ENCODE measurements around the gene LCA5L.
A peak's percentile ranks its signal among the peaks of the same experiment; 100 is the strongest.

The LCA5L gene

DNA sequence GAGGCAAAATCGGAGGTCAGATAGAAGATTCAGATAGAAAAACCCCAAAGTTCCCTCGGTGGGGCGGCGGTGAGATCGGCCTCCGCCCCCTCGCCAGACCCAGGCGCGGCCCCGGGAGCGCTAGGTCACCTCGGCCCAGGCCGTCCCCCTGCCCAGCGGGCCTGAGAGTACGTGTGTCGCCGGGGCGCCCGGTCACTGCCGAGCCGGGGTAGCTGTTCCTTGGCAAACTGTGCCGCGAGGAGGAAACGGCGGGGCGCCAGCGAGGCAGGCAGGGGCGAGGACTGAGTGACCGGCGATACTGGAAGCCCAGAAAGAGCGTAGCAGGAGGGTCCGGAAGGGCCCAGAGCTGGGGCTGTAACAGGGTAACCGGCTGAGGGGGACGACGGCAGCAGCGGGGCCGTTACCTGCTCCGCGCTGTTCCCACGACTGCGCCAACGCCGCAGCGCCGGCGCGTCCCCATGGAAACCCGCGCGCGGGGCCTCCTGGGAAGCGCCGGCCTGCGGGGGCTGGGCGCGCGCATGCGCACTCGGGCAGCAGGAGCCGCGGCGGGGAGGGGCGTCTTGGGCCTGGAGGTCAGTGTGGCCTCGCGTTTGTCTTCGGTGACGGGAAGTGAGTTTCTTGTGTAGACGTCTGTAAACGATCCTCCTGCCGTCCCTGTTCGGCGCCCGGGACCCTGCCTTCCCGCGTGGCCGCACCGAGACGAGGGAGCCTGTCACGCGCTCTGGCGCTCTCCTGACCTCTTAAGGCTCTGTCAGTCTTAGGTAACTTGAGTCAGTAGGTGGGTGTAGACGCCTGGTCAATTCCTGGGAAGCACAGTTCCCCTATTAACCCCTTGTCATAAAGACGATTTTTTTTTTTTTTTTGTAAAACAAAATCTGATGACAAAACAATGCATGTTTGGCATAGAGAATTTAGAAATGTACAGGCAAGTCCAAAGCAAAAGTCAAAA is at the start of gene LCA5L:
LCA5L (minus strand) TSS at position 458 of the 949 bp plus-strand sequence. CDS start 17,285 bp downstream, outside the sequence.
- peak; percentile 78 for DNase-seq (ENCODE audit: low read depth)

DNA sequence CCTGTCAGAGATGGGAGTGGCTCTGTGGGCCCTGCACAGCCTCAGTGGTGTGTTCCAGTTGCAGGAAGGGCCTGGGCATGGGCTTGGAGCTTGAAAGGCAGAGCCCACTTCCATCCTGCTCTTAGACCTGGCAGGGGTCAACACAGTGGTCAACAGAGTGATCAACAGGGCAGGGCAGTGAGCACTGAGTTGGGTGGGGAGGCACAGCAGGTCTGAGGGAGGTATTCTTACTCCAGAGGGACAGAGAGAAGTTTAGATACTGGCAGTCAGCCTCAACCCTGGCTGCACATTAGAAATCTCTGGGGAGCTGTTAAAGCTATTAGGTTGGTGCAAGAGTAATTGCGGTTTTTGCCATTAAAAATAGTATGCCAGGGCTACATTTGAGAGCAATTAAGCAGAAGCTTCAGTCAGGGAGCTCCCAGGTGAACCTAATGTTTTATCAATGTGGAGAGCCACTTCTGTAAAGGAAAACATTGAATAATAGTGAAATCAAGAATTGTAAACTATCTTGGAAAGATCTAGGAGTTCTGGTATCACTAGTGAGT is 43.9 kb upstream of the LCA5L start:
- DNase-seq (ENCODE audit: low read depth) = no peak

DNA sequence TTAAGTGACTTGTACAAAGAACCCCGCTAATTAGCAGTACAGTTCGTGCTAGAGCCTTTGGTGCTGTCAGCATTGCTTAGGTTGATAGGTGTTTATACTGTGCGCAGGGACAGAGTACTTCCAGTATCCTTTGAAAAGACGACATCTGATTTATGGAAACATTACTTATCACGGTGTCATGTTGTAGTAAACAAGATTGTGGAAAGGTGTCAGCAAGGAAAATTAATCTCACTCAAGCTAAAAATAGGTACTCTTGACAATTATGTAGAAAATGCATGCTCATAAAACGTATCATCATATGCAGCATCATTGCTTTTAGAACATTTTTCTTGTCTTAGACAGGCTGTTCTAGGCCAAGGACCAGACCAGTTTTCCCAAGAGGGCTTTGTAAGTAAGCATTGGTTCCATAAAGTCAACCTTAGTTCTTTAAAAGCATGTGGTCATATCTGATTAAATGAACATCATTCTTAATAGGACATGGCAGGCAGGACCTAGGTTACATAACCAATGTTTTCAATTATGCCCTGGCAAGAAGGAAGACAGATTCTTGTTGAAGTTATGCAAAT is 39.2 kb upstream of the LCA5L start:
- no peak for DNase-seq (ENCODE audit: low read depth)

DNA sequence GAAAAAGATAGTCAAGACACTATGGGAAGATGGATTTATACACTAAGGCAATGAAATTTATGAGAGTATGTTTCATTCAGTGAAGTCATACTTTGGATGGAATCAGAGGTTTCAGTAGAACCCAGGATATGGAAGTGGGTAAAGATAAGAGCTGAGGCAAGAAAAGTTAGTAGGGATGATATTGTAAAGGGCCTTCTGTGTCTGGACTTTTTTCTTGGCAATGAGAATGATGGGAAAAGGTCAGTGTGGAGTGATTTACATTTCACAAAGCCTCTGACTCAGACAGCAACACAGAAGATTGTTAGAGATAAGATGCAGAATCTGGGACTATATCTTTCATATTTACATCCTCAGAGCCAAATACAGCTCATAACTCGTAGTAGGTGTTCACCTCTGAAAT is 38.3 kb upstream of the LCA5L start:
- no peak for DNase-seq (ENCODE audit: low read depth)

DNA sequence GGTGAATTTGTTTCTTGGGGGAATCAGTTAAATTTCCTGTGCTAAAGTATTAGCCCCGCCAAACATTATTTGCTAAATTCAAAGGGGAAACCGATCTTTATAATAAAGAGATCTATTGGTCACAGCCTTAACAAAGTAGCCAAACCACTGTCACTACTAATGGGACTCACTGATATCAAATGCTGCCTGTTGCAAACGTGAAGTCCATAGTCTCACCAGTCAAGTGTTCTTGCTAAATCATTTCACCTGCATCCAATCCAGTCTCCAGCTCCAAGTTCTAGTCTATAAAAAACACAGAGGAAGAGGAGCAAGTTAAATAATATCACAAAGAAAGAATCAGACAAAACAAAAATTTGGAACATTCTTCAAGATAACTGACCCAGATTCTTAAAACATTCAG is 36.3 kb upstream of the LCA5L start:
- no peak for DNase-seq (ENCODE audit: low read depth)

DNA sequence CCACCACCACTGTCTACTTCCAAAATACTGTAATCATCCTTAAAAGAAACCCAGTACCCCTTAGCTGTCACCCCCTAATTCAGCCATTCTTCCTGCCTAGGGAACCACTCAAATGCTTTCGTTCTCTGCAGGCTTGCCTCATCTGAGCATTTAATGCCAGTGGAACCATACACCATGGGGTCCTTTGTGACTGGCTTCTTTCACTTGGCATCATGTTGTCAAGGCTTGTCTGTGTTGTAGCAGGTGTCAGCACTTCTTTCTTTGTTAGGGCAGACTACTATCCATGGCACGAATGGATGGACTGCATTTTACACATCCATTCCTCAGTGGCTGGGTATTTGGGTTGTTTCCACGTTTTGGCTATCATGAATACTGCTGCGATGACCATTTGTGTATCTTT is 34.7 kb upstream of the LCA5L start:
- no peak for DNase-seq (ENCODE audit: low read depth)

DNA sequence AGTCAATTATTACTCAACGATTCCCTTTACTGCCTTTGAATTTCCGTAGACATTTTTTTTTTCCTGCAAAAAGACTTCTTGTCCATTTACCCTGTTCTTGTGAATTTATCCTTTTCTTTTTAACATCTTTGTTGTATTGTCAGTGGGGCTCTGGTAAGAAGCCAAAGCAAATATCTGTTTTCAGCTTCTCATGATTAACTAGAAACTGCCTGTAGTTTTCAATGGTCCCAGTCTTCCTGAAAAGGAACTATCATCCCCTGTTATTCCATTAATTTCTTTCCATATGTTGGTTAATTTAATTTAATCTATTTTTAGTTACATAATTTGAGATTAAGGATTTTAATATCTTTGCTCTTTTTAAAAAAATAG is 34.2 kb upstream of the LCA5L start:
- no peak for DNase-seq (ENCODE audit: low read depth)

DNA sequence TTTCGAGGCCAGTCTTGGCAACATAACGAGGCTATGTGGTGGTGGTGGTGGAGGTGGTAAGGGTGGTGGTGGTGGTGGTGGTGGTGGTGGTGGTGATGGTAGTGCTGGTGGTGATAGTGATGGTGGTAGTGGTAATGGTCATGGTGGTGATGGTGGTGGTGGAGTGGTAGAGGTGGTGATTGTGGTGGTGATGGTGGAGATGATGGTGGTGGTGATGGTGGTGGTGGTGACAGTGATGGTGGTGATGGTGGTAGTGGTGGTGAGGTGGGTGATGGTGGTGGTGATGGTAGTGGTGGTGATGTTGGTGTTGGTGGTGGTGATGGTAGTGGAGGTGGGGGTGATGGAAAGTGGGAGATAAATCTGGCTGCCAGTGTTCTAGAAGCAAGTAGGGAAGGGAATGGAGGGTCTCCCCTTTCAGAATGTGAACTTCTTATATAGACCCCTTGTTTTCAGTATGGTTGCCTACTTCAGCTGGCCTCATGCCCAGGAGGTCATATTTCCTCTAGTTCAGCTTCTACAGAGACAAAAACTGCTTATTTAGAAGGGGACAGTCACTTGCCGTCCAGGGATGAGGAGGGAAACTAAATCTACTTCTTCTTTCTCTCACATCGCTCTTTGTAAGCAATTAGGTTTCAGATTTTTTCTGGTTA is 33.7 kb upstream of the LCA5L start:
- no peak for DNase-seq (ENCODE audit: low read depth)

DNA sequence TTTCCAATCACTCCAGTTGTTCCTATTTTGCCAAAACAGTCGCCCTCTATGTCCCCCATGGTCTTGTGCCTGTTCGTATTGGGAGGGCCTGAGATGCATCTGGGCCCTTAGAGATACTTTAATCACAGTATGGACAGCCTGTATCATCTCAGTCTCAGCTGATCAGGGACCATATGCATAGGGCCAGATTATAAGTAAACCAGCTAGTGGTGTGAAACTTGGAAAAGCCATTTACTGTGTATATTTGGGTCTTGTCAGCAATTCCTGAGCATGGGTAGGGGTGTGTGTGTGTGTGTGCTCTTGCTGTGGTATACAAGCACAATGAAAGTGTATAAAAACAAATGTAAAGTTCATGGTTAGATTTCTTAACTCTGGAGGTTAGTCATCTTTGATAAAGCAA is 29.0 kb upstream of the LCA5L start:
- DNase-seq (ENCODE audit: low read depth) = no peak

DNA sequence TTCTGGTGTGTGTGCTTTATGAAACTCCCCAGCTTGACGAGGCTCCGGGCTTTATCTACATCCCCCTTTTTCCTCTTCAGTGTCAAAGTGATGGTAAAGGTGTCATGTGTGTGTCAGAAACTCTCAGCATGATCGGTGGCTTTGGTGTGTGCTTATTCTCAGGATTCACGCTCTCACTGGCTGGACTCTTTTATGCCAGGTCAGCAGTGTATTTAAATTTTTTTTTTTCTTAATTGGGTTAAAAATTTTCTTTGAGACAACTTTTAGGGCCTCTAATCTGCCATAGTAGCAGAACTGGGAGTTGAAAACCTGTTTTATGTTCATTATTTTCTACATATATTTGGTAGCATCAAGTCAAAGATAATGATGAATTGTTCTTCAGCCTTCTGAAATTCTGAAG is 27.2 kb upstream of the LCA5L start:
- DNase-seq (ENCODE audit: low read depth) = no peak

DNA sequence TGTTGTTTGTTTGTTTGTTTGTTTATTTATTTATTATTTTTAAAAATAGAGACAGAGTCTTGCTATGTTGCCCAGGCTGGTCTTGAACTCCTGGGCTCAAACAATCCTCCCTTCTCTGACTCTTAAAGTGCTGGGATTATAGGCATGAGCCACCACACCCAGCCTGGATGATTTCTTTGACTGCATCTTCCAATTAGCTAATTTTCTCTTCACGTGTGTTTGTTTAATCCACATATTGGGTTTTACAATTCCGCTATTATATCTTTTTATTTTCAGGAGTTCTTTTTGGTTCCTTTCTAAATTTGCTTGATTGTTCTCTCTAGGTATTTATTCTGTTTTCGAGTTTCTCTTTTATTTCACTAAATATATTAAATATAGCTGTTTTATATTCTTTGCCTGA is 26.0 kb upstream of the LCA5L start:
- DNase-seq (ENCODE audit: low read depth) = no peak

DNA sequence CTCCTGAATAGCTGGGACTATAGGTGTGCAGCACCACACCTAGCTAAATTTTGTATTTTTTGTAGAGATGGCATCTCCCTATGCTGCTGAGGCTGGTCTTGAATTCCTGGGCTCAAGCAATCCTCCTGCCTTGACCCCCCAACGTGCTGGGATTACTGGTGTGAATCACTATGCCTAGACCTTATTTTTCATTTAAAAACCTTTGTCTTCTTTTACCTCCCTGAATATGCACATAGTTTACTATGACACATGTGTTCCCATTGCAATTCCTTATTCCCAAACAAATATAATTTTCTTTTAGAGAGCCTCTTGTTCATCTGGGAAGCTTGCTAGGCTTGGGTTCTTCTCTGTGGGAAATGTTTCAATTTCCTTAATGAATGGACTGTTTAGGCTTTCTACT is 23.0 kb upstream of the LCA5L start:
- no peak for DNase-seq (ENCODE audit: low read depth)

DNA sequence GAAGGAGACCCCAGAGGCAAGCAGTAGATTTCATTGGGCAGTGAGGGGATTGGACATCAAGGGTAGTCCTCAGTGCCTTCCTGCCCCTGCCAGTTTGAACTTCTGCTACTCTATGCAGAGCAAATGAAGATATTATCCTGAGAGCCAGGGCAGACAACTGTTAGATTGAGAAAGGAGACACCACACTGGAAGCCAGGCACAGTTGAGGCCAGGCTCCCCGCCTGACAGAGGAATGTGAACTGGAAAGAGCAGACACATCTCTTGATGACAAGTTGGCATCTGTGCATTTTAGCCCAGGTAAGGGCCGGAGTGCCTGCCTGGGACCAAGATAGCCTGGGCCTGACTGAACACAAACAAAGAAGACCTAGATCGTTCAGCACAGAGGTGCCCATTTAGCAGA is 22.2 kb upstream of the LCA5L start:
- no peak for DNase-seq (ENCODE audit: low read depth)

DNA sequence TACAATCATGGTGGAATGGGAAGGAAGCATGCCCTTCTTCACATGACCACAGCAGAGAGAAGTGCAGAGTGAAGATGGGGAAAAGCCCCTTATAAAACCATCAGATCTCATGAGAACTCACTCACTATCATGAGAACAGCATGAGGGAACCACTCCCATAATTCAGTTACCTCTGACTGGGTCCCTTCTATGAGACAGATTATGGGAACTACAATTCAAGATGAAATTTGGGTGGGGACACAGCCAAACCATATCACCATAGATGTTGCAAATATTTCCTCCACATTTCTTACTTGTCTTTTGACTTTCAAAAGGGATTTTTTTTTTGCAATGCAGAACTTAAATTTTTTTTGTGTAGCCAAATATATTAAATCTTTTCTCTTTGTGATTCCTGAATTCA is 21.0 kb upstream of the LCA5L start:
- no peak for DNase-seq (ENCODE audit: low read depth)

DNA sequence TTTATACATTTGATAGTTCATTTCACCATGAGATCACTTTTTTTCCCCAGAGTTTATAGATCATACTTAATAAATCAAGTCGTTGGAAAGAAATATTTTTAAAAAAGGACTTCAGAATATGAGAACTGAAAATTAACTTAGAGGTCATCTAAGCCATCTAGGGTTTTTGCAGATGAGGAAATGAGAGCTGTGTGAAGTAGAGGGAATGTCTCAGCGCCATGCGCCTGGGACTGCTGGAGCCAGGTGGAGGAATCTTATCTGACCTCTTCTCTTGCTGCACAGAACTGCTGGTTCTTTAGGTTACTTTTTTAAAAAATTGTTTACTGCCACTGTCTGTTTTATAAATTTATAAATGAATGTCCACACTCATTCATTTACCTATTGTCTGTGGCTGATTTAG is 17.7 kb upstream of the LCA5L start:
- DNase-seq (ENCODE audit: low read depth) = no peak

DNA sequence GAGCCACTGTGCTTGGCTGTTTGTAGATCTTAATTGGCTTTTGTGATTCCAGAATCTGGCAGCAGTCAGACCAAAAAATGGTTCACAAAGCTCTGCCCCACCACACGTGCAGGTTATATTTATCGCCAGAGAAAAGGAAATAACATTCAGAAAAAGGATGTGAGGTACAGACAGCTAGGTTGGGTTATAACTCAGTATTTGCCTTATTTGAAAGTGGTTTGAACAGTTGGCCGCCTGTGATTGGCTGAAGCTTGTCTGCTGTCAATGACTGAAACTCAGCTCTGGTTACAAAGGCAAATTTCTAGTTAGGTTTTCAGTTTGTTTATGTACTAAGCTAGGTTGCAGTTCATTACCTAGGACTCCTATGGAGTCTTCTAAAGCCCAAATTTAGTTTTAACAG is 15.8 kb upstream of the LCA5L start:
- DNase-seq (ENCODE audit: low read depth) = no peak

DNA sequence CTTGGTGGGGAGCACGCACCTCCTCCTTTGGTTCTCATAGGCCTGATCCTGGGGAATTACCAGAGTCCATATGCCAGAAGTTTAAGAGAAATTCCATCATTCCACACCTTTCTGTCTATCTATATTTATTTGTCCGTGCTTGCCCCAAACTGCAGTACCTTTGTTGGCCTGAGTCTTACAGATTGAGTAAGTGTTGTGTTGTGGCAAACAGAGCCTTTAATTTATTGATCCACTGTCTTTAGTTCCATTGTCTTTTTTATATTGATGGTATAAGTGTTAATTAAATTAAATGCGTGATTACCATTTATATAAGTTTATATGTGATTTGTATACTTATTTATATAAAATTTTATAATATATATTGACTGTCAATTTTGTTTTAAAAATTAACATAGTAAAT is 11.1 kb upstream of the LCA5L start:
- no peak for DNase-seq (ENCODE audit: low read depth)

DNA sequence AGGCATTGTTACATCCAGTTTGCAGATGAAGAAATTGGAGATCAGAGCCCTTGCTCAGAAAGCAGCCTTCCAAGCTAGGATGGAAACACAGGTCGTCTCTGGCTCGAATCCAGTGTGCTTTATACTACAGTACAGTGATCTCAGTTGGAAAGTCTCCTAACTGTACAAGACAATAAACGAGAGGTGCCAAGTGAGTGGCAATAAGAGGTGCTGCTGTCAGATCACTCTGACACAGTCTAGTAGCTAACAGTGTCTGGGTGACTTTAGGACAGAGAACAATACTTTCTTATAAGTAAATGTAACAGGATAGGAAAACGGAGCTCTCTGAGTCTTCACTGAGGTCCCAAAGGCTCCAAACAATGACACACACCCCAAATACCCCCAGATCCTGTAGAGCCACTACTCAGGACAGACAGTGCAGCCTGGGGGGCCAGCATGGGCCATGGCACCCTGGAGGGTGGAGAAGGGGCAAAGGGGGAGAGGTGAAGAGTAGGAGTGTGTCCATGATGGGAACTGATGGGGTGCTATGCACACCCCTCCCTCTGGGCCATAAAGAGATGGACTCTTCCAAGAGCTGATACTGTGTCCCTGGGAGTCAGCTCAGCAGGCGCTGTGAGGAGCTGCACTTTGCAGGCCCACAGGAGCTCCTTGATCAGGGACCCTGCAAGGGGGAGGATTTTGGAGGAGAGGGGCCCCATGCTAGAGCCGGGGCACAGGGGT is 9.5 kb upstream of the LCA5L start:
- no peak for DNase-seq (ENCODE audit: low read depth)

DNA sequence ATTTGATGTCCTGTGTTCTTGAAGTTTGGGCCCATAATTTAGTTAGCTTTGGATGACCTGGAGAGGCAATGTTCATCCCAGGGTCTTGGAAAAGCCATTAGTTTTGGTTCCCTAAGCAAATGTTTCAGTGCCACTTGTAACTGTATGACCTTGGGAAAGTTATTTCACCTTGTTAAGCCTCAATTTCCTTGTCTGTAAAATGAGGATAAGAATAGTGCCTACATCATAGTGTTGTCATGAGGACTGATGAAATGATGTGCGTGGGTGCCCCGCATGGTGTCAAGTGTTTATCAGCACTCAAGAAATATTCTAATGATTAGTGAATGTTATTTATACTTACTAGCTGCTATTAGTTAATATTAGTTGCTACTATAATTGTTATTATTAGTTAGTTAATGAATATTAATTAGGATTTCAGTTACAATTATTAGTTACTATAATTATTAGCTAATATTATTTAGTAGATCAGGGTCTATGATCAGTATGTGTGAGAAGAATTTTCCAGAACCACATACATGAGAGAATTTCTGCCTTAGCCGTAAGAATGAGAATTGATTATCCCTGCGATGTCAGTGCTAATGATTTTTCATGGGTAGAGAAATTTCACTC is 8.1 kb upstream of the LCA5L start:
- no peak for DNase-seq (ENCODE audit: low read depth)

DNA sequence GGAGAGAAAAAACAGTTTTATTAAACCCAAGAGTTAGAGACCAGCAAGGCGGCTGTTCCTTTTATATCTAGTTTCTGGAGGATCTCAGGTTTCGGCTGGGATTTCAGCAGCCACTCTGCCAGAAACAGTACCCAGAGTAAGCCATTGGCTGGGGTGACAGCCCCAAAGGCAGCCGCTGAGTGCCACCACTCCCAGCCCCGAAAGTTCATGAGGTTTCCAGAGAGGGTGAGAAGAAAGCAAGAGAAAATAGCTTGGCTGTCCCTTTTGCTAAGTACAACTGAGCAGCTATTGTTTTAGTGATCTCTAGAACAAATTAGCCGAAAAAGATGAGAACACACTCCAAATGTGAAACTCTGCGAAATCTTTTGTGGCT is 7.4 kb upstream of the LCA5L start:
- DNase-seq (ENCODE audit: low read depth) = no peak

DNA sequence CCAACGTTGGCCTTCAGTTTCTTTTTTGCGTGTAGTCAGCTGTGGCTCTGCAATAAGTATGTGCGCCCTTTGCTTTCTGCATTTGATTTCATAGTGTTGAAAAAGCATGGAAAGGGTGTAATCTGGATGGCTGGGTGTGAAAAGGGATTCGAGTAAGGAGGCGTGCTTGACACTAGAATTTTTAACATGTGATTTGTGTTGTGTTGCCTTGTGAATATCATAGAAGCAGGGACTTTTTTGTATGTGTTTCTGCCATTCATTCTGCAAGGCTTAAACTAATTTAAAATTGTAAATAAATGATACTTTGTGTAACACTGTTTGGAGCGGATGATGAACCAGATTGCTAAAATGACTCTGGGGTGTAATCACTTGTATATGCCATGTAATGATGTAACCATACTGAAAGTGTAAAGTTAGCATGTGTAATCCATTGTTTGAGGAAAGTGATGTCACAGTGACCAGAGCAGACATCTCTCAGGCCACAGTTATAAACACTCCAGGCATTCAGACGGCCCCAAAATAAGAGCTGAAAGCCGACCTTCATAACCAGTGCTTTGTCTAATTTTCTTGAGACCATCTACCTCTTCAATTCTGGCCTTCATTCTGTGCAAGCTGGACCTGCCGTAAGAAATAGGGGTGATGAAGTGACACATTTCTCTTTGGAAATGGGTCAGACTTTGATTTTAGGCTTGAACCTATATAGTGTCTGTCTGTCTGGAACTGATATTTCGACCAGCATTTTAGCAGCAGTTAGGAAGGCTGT is 6.8 kb upstream of the LCA5L start:
- no peak for DNase-seq (ENCODE audit: low read depth)
